HFFc6 (cell line): ENCODE measurements around the gene ADRB1. TPM values are rescaled to one million over a fixed set of nuclear protein-coding genes. Genes with fewer than 3 reads are reported as not detected.

Experiments
- DNase-seq: peaks from one replicate; pipeline ENCODE4 v3.0.0-alpha.2; 2018
- H3K27ac Mint-ChIP-seq: 2 replicates; pipeline ENCODE4 v1.8.0; 2020; ENCODE audit warnings: mild to moderate bottlenecking, mixed read lengths
- H3K27me3 Mint-ChIP-seq: 2 replicates; pipeline ENCODE4 v1.8.0; 2021; ENCODE audit warnings: mild to moderate bottlenecking, moderate library complexity, mixed read lengths; ENCODE audit not compliant: insufficient read depth
- H3K36me3 Mint-ChIP-seq: 2 replicates; pipeline ENCODE4 v1.8.0; 2021; ENCODE audit warnings: low read depth, mixed read lengths
- H3K4me1 Mint-ChIP-seq: 2 replicates; pipeline ENCODE4 v1.8.0; 2020; ENCODE audit warnings: low read depth, mixed read lengths
- H3K4me3 Mint-ChIP-seq: 2 replicates; pipeline ENCODE4 v1.8.0; 2020; ENCODE audit warnings: mild to moderate bottlenecking, moderate library complexity, mixed read lengths
- H3K9me3 Mint-ChIP-seq: 2 replicates; pipeline ENCODE4 v1.8.0; 2020; ENCODE audit warnings: mild to moderate bottlenecking, mixed read lengths
- CTCF ChIP-seq: fragments of 200-600 bp; sonication (generic); IDR thresholded peaks from 2 replicates; pipeline ENCODE4 v1.5.0; 2021; ENCODE audit warnings: antibody characterized with exemption, mild to moderate bottlenecking
- total RNA-seq, 6 experiments: library from RNA; stranded (reverse); fragmentation: NEBNext Ultra II Directional; extraction: Animal tissue kit (Norgen Biotek cat#: 25700); gene quantifications; 2 replicates in 1 of 6; 3 replicates in 5 of 6; pipeline ENCODE4 v1.2.3, GENCODE V29; 2021

The ADRB1 gene
- total RNA-seq, 6 experiments from 2014 or later, result 0.07 TPM; not detected in 5

GRCh38 chr10:114015708-114016107, 28.0 kb upstream of the ADRB1 start:
- no peaks in the 10 kb centered on the region for H3K36me3 Mint-ChIP-seq
- no peaks in the 10 kb centered on the region for H3K9me3 Mint-ChIP-seq
- no peak overlapping the region for H3K27ac Mint-ChIP-seq
- peaks cover under 1% of the 10 kb centered on the region; the same call in 1 of the 2 replicates for H3K4me1 Mint-ChIP-seq
- peaks cover 10% of the 10 kb centered on the region for H3K27me3 Mint-ChIP-seq
- DNase-seq, result no peak
- H3K4me3 Mint-ChIP-seq, result no peak overlapping the region
- TF ChIP-seq CTCF, result no peak

- no peak overlapping the region for H3K27ac Mint-ChIP-seq
- DNase-seq, result no peak
- no peak for TF ChIP-seq CTCF
- no peaks in the 10 kb centered on the region for H3K36me3 Mint-ChIP-seq
- no peak overlapping the region for H3K4me3 Mint-ChIP-seq
- H3K4me1 Mint-ChIP-seq, result peaks cover 2% of the 10 kb centered on the region; the same call in 1 of the 2 replicates
- peaks cover 8% of the 10 kb centered on the region for H3K27me3 Mint-ChIP-seq
- no peaks in the 10 kb centered on the region for H3K9me3 Mint-ChIP-seq
Observed at GRCh38 chr10:114017271-114017670, 26.4 kb upstream of the ADRB1 start.

GRCh38 chr10:114017873-114018272, 25.8 kb upstream of the ADRB1 start:
- H3K9me3 Mint-ChIP-seq, result no peaks in the 10 kb centered on the region
- H3K4me1 Mint-ChIP-seq, result peaks cover 5% of the 10 kb centered on the region
- no peaks in the 10 kb centered on the region for H3K36me3 Mint-ChIP-seq
- no peak overlapping the region for H3K27ac Mint-ChIP-seq
- H3K27me3 Mint-ChIP-seq, result peaks cover 5% of the 10 kb centered on the region
- no peak for TF ChIP-seq CTCF
- H3K4me3 Mint-ChIP-seq, result no peak overlapping the region
- DNase-seq, result no peak

GRCh38 chr10:114019226-114019625, 24.4 kb upstream of the ADRB1 start:
- Mint-ChIP-seq H3K9me3 (no peaks in the 10 kb centered on the region), H3K36me3 (no peaks in the 10 kb centered on the region), H3K4me1 (peaks cover 17% of the 10 kb centered on the region), H3K27ac (no peak overlapping the region), H3K4me3 (no peak overlapping the region), H3K27me3 (no peaks in the 10 kb centered on the region; the same call in 1 of the 2 replicates)
- TF ChIP-seq CTCF, result no peak
- no peak for DNase-seq

GRCh38 chr10:114021154-114021553, 22.5 kb upstream of the ADRB1 start:
- no peak overlapping the region for H3K27ac Mint-ChIP-seq
- no peaks in the 10 kb centered on the region for H3K36me3 Mint-ChIP-seq
- DNase-seq, result no peak
- H3K9me3 Mint-ChIP-seq, result no peaks in the 10 kb centered on the region
- TF ChIP-seq CTCF, result no peak
- H3K4me3 Mint-ChIP-seq, result no peak overlapping the region
- H3K27me3 Mint-ChIP-seq, result no peaks in the 10 kb centered on the region; the same call in 1 of the 2 replicates
- peaks cover 36% of the 10 kb centered on the region for H3K4me1 Mint-ChIP-seq
